Vagina (tissue), 2 donors: ENCODE results near the gene LYPD1. TPM values are rescaled to one million over a fixed set of nuclear protein-coding genes. Genes with fewer than 3 reads are reported as not detected.

Experiments used
- DNase-seq, 2 donors: peaks; one replicate each; pipeline ENCODE4 v3.0.0-alpha.2; 2017; ENCODE audit errors: extremely low spot score in 2 of 2
- H3K27ac ChIP-seq: fragments of 200-600 bp; sonication (generic); one replicate; pipeline ENCODE4 v1.5.1; 2019
- H3K27me3 ChIP-seq: fragments of 200-600 bp; sonication (generic); one replicate; pipeline ENCODE4 v1.5.1; 2019
- H3K36me3 ChIP-seq, 2 donors: fragments of 200-600 bp; sonication (generic); one replicate each; pipeline ENCODE4 v1.5.1; 2017 to 2019
- H3K4me1 ChIP-seq: fragments of 200-600 bp; sonication (generic); one replicate; pipeline ENCODE4 v1.5.1; 2019
- H3K4me3 ChIP-seq, 2 donors: fragments of 200-600 bp; sonication (generic); 1 replicate in 1 of 2; 2 replicates in 1 of 2; pipeline ENCODE4 v1.5.1; 2016 to 2019
- H3K9me3 ChIP-seq: fragments of 200-600 bp; sonication (generic); one replicate; pipeline ENCODE4 v1.5.1; 2019
- POLR2A ChIP-seq, 2 donors: fragments of 450-650 bp; IDR thresholded peaks; one replicate each; pipeline ENCODE4 v1.6.1; 2017; ENCODE audit warnings: antibody characterized with exemption in 2 of 2, mild to moderate bottlenecking in 2 of 2, moderate library complexity in 2 of 2
- POLR2AphosphoS5 ChIP-seq, 2 donors: sonication (generic); formaldehyde crosslinking; IDR thresholded peaks; one replicate each; pipeline ENCODE4 v1.9.0; 2017; ENCODE audit warnings: antibody characterized with exemption in 2 of 2, mild to moderate bottlenecking in 2 of 2, low read depth in 1 of 2; ENCODE audit not compliant: insufficient read depth in 1 of 2
- intact Hi-C: fragments of 100-400 bp; cut with DNase I; formaldehyde crosslinking; loops from one replicate; pipeline ENCODE4 v1.15.1; 2023
- total RNA-seq: library from RNA; depleted of rRNA; stranded (reverse); fragments of >200 nt; gene quantifications from one replicate; pipeline ENCODE4 v1.2.3, GENCODE V29; 2016
- TF ChIP-seq, protein P1 (sequence below), 3 experiments: fragments of 450-650 bp in 2 of 3; fragments of 200-600 bp in 1 of 3; sonication (generic) in 1 of 3; IDR thresholded peaks; one replicate each; pipeline ENCODE4 v1.5.1; 2017 to 2019; ENCODE audit warnings: antibody characterized with exemption in 3 of 3, mild to moderate bottlenecking in 2 of 3, moderate library complexity in 2 of 3

The LYPD1 gene
- total RNA-seq, 1 donor from 2014 or later = not detected

GRCh38 chr2:132651115-132652045 is 18.6 kb downstream of the LYPD1 start:
- TF ChIP-seq, protein P1, sequence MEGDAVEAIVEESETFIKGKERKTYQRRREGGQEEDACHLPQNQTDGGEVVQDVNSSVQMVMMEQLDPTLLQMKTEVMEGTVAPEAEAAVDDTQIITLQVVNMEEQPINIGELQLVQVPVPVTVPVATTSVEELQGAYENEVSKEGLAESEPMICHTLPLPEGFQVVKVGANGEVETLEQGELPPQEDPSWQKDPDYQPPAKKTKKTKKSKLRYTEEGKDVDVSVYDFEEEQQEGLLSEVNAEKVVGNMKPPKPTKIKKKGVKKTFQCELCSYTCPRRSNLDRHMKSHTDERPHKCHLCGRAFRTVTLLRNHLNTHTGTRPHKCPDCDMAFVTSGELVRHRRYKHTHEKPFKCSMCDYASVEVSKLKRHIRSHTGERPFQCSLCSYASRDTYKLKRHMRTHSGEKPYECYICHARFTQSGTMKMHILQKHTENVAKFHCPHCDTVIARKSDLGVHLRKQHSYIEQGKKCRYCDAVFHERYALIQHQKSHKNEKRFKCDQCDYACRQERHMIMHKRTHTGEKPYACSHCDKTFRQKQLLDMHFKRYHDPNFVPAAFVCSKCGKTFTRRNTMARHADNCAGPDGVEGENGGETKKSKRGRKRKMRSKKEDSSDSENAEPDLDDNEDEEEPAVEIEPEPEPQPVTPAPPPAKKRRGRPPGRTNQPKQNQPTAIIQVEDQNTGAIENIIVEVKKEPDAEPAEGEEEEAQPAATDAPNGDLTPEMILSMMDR (IDR thresholded peaks at IDR 0.05) = no peak
- TF ChIP-seq POLR2AphosphoS5 (IDR thresholded peaks at IDR 0.05; ENCODE audit: insufficient read depth in 1 of 2, low read depth in 1 of 2) (no peak), POLR2A (IDR thresholded peaks at IDR 0.05) (no peak)
- no peak overlapping the region for H3K4me3 ChIP-seq
- no peak overlapping the region for H3K27ac ChIP-seq
- H3K4me1 ChIP-seq = no peaks in the 10 kb centered on the region
- no peaks in the 10 kb centered on the region for H3K9me3 ChIP-seq
- H3K36me3 ChIP-seq = no peaks in the 10 kb centered on the region
- intact Hi-C loops = no loop called here
- no peaks in the 10 kb centered on the region for H3K27me3 ChIP-seq
- DNase-seq = no peak

- Histone ChIP-seq H3K9me3 (no peaks in the 10 kb centered on the region), H3K27ac (no peak overlapping the region), H3K36me3 (no peaks in the 10 kb centered on the region), H3K27me3 (no peaks in the 10 kb centered on the region), H3K4me3 (no peak overlapping the region), H3K4me1 (no peaks in the 10 kb centered on the region)
- TF ChIP-seq POLR2A (IDR thresholded peaks at IDR 0.05) (no peak), POLR2AphosphoS5 (IDR thresholded peaks at IDR 0.05; ENCODE audit: insufficient read depth in 1 of 2, low read depth in 1 of 2) (no peak)
- TF ChIP-seq, protein P1 (IDR thresholded peaks at IDR 0.05) = no peak
- DNase-seq = no peak
- intact Hi-C loops = no loop called here
Observed at GRCh38 chr2:132646540-132647108, 23.4 kb downstream of the LYPD1 start.

DNA sequence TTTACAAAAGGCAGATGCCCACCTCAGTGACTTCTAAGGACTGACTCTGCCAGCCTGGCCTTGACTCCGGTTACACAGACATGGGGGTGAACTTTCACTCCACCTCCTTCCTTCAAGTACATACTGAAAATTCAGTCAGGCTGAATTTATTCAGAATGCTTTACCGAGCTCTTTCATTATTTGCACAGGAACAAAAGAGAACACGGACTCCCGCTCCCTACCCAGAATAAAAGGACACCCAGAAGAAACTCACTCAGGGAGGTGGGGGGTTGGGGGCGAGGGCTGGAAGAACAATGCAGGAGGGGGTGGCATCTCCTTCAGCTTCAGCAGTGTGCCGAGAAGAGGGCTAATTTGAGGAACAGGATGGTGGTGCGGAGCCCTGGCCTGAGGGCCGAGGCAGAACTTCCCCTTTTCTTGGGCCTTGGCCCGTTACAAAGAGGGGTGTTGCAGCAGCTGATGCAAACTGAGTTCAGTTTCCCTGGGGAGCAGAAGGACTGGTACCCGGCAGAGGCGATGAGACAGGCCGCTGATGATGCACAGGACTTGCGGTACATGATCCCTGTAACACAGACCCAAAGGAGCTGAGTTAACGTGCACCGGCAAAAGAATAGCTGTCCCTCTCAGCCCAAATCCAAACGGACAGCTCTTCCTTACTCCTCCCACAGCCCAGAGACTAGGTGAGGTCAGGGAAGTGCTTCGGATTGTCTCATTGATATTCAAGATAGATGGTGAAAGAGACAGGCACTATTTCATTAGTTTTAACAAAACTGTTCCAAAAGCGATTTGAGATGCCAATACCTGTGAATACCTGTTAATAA is 24.1 kb downstream of the LYPD1 start:
- DNase-seq = no peak
- no peak for TF ChIP-seq POLR2A (IDR thresholded peaks at IDR 0.05)
- Histone ChIP-seq H3K9me3 (no peaks in the 10 kb centered on the region), H3K4me1 (no peaks in the 10 kb centered on the region), H3K27me3 (no peaks in the 10 kb centered on the region), H3K27ac (no peak overlapping the region), H3K4me3 (no peak overlapping the region), H3K36me3 (no peaks in the 10 kb centered on the region)
- intact Hi-C loops = no loop called here

- H3K9me3 ChIP-seq = no peaks in the 10 kb centered on the region
- H3K4me1 ChIP-seq = no peaks in the 10 kb centered on the region
- H3K27ac ChIP-seq = no peak overlapping the region
- intact Hi-C loops = no loop called here
- H3K36me3 ChIP-seq = no peaks in the 10 kb centered on the region
- TF ChIP-seq POLR2AphosphoS5 (IDR thresholded peaks at IDR 0.05; ENCODE audit: insufficient read depth in 1 of 2, low read depth in 1 of 2) = no peak
- TF ChIP-seq, protein P1 (IDR thresholded peaks at IDR 0.05) = no peak
- TF ChIP-seq POLR2A (IDR thresholded peaks at IDR 0.05) = no peak
- DNase-seq = no peak
- H3K4me3 ChIP-seq = no peak overlapping the region
- H3K27me3 ChIP-seq = no peaks in the 10 kb centered on the region
Observed at GRCh38 chr2:132645176-132645575, 24.8 kb downstream of the LYPD1 start.

DNA sequence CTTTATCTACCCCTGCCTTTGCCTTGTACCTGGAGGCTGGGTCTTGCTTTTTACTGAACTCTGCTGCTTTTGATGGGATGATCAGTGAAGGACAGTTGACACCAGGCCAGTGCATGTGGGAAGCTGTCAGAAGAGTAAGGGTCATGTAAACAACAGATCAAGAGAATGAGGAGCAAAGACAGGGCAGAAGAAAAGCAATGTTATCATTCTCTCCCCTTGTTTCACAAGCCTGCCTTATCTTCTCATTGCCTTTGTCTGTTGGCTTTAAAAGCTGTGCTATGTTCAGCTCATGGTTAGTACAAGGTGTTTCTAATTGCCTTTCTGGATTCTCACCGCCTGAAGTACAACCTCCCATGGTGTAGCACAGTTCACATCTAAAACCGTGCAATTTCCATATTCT is 27.6 kb downstream of the LYPD1 start:
- no peaks in the 10 kb centered on the region for H3K36me3 ChIP-seq
- H3K4me3 ChIP-seq = no peak overlapping the region
- no peaks in the 10 kb centered on the region for H3K4me1 ChIP-seq
- TF ChIP-seq POLR2AphosphoS5 (IDR thresholded peaks at IDR 0.05; ENCODE audit: insufficient read depth in 1 of 2, low read depth in 1 of 2) = no peak
- H3K27me3 ChIP-seq = no peaks in the 10 kb centered on the region
- H3K27ac ChIP-seq = no peak overlapping the region
- H3K9me3 ChIP-seq = no peaks in the 10 kb centered on the region
- no peak for DNase-seq
- intact Hi-C loops = no loop called here
